Testis (tissue), 3 donors: ENCODE results near the gene DNAI4. TPM values are rescaled to one million over a fixed set of nuclear protein-coding genes. Genes with fewer than 3 reads are reported as not detected.
"Not testable (repeated sequence)": the region's sequence is repeated elsewhere in the genome, so short reads cannot be mapped to it uniquely, and the experiment has no call there.

Source experiments
- DNase-seq: peaks from one replicate; pipeline ENCODE4 v3.0.0-alpha.2; 2019
- H3K27ac ChIP-seq, 2 donors: fragments of 200-600 bp; sonication (generic); one replicate each; pipeline ENCODE4 v1.5.1; 2019
- H3K27me3 ChIP-seq: fragments of 200-600 bp; sonication (generic); one replicate; pipeline ENCODE4 v1.5.1; 2019
- H3K36me3 ChIP-seq: fragments of 200-600 bp; sonication (generic); one replicate; pipeline ENCODE4 v1.5.1; 2017; ENCODE audit warnings: low read depth; ENCODE audit errors: missing control alignments
- H3K4me1 ChIP-seq: fragments of 200-600 bp; sonication (generic); one replicate; pipeline ENCODE4 v1.5.1; 2019
- H3K4me3 ChIP-seq, 2 donors: fragments of 200-600 bp; sonication (generic); one replicate each; pipeline ENCODE4 v1.5.1; 2017 to 2019
- H3K9me3 ChIP-seq: fragments of 200-600 bp; sonication (generic); one replicate; pipeline ENCODE4 v1.5.1; 2017
- CTCF ChIP-seq, 3 experiments: fragments of 450-650 bp in 2 of 3; fragments of 200-600 bp in 1 of 3; sonication (generic) in 1 of 3; IDR thresholded peaks; one replicate each; pipeline ENCODE4 v1.5.1; 2016 to 2019; ENCODE audit warnings: antibody characterized with exemption in 3 of 3, mild to moderate bottlenecking in 2 of 3, moderate library complexity in 1 of 3
- POLR2A ChIP-seq: fragments of 450-650 bp; IDR thresholded peaks from one replicate; pipeline ENCODE4 v1.6.1; 2017; ENCODE audit warnings: antibody characterized with exemption, mild to moderate bottlenecking, moderate library complexity
- WGBS, 2 donors: methylation state at CpG; one replicate each; pipeline ENCODE4 v1.1.5; 2018; 5-methylcytosine and 5-hydroxymethylcytosine counted together
- intact Hi-C: fragments of 100-400 bp; cut with DNase I; formaldehyde crosslinking; loops from one replicate; pipeline ENCODE4 v1.15.1; 2023; ENCODE audit warnings: low total_unique reads
- polyA plus RNA-seq: library from polyadenylated mRNA; stranded (reverse); fragments of 350-450 nt; fragmentation: Illumina TruSeq; extraction: RNeasy Lipid Tissue Mini Kit (QIAGEN cat#74804); gene quantifications from one replicate; pipeline ENCODE4 v1.2.3, GENCODE V29; 2014; ENCODE audit warnings: low read depth, low replicate concordance; ENCODE audit not compliant: insufficient read depth
- total RNA-seq, 2 donors: library from RNA; depleted of rRNA; stranded (reverse); fragments of >200 nt; gene quantifications; one replicate each; pipeline ENCODE4 v1.2.3, GENCODE V29; 2016

The DNAI4 gene
- total and polyA plus RNA-seq, 3 donors from 2014 or later: 21.7 to 56.7 (median 40.8) TPM

DNA sequence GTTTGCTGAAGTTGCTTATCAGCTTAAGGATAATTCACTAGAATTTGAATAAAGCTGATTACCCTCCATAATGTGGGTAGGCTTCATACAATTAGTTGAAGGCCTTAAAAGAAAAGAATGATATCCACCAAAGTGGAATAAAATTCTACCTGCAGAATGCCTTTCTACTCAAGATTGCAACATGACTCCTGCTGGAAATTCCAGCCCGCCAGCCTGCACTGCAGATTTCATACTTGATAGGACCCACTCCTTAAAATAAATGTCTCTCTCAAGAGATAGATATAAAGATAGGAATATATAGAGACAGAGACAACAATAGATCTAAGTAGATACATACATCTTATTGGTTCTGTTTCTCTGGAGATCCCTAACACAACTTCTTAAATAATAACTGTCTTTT, 99.9 kb downstream of the DNAI4 start:
- WGBS, 2 donors: 83 to 85% methylated on average over 1 of the region's 1 CpG
- no peak for DNase-seq
- no peaks in the 10 kb centered on the region for H3K9me3 ChIP-seq
- no peak overlapping the region for H3K27ac ChIP-seq
- H3K4me3 ChIP-seq: no peak overlapping the region
- TF ChIP-seq POLR2A: no peak
- no peak for TF ChIP-seq CTCF (IDR thresholded peaks at IDR 0.05)
- no peaks in the 10 kb centered on the region for H3K4me1 ChIP-seq
- no peaks in the 10 kb centered on the region for H3K27me3 ChIP-seq
- no peaks in the 10 kb centered on the region for H3K36me3 ChIP-seq
- intact Hi-C loops: no loop called here

GRCh38 chr1:66809736-66810326, 114.8 kb downstream of the DNAI4 start:
- Histone ChIP-seq H3K4me3 (no peak overlapping the region), H3K9me3 (no peaks in the 10 kb centered on the region), H3K36me3 (no peaks in the 10 kb centered on the region), H3K4me1 (no peaks in the 10 kb centered on the region), H3K27ac (no peak overlapping the region), H3K27me3 (no peaks in the 10 kb centered on the region)
- TF ChIP-seq POLR2A: no peak
- TF ChIP-seq CTCF (IDR thresholded peaks at IDR 0.05): no peak
- intact Hi-C loops: no loop called here
- 61 to 78% methylated on average over 1 of the region's 1 CpG for WGBS, 2 donors
- DNase-seq: no peak

- H3K4me3 ChIP-seq: no peak overlapping the region
- H3K36me3 ChIP-seq: no peaks in the 10 kb centered on the region
- intact Hi-C loops: no loop called here
- no peak for DNase-seq
- H3K4me1 ChIP-seq: no peaks in the 10 kb centered on the region
- H3K27ac ChIP-seq: no peak overlapping the region
- no peak for TF ChIP-seq CTCF (IDR thresholded peaks at IDR 0.05)
- TF ChIP-seq POLR2A: no peak
- H3K27me3 ChIP-seq: no peaks in the 10 kb centered on the region
- 89 to 92% methylated on average over 1 of the region's 1 CpG for WGBS, 2 donors
- H3K9me3 ChIP-seq: no peaks in the 10 kb centered on the region
These were observed 115.4 kb downstream of the DNAI4 start for GRCh38 chr1:66809245-66809644.

GRCh38 chr1:66795839-66796238, 128.8 kb downstream of the DNAI4 start:
- H3K27ac ChIP-seq, DNase-seq, H3K9me3 ChIP-seq, H3K27me3 ChIP-seq, H3K36me3 ChIP-seq, H3K4me1 ChIP-seq, intact Hi-C loops, H3K4me3 ChIP-seq: not testable (repeated sequence)
- WGBS, 2 donors: 79 to 87% methylated on average over 2 of the region's 2 CpGs

DNA sequence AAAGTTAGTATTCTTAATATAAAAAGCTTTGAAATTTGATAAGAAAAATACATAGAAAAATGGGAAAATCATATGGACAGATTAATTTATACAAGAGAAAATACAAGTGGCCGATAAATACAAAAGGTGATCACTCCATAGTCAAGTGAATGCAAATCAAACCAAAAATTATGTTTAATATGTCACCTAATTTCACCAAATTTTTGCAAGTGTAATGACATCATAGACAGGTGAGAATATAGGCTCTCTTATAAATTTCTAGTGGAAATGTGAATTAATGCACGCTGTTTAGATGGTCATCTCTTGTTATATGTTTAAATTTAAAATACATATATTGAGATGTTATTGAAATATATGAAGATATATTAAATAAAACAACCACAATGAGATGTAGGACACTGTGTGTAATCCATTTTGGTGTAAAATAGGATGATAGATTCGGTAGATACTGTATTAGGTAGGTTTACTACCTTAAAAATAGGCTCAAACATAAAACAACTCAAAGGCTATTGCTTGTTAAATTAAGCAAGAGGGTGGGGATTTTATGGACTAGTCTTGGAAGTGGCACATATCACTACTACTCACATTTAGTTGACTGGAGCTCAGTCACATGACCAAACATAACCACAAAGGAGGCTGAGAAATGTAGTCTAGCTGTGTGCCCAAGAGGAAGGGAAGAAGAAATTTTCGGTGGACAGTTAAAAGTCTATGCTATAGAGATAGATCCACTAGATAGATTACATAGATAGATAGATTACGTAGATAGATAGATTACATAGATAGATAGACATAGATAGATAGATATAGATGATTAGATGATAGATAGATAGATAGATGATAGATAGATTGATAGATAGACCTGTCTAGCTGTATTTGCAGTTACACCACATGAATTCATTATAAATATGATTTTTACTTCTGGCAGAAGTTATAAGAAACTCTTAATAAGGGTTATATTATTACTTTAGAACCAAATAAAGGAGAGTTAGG, 132.7 kb downstream of the DNAI4 start:
- Histone ChIP-seq H3K27me3 (no peaks in the 10 kb centered on the region), H3K4me3 (no peak overlapping the region), H3K4me1 (no peaks in the 10 kb centered on the region), H3K9me3 (no peaks in the 10 kb centered on the region), H3K27ac (no peak overlapping the region), H3K36me3 (no peaks in the 10 kb centered on the region)
- TF ChIP-seq POLR2A: no peak
- WGBS, 2 donors: 91 to 93% methylated on average over 5 of the region's 5 CpGs
- intact Hi-C loops: no loop called here
- DNase-seq: no peak
